Upper lobe of left lung (tissue), 4 donors: Measurements from ENCODE around the gene MARCHF9.

Experiments used
- POLR2A ChIP-seq, 4 donors: fragments of 450-650 bp; IDR thresholded peaks; one replicate each; pipeline ENCODE4 v1.5.1; 2016 to 2017; ENCODE audit warnings: antibody characterized with exemption in 4 of 4, mild to moderate bottlenecking in 2 of 4
- TF ChIP-seq, protein P1 (sequence below), 6 experiments: fragments of 450-650 bp in 4 of 6; fragments of 200-600 bp in 2 of 6; sonication (generic) in 2 of 6; IDR thresholded peaks; one replicate each; pipeline ENCODE4 v1.5.1; 2016 to 2019; ENCODE audit warnings: antibody characterized with exemption in 6 of 6

- TF ChIP-seq POLR2A (IDR thresholded peaks at IDR 0.05) = no peak
- TF ChIP-seq, protein P1, sequence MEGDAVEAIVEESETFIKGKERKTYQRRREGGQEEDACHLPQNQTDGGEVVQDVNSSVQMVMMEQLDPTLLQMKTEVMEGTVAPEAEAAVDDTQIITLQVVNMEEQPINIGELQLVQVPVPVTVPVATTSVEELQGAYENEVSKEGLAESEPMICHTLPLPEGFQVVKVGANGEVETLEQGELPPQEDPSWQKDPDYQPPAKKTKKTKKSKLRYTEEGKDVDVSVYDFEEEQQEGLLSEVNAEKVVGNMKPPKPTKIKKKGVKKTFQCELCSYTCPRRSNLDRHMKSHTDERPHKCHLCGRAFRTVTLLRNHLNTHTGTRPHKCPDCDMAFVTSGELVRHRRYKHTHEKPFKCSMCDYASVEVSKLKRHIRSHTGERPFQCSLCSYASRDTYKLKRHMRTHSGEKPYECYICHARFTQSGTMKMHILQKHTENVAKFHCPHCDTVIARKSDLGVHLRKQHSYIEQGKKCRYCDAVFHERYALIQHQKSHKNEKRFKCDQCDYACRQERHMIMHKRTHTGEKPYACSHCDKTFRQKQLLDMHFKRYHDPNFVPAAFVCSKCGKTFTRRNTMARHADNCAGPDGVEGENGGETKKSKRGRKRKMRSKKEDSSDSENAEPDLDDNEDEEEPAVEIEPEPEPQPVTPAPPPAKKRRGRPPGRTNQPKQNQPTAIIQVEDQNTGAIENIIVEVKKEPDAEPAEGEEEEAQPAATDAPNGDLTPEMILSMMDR (IDR thresholded peaks at IDR 0.05) = no peak
These were observed 13.5 kb upstream of the MARCHF9 start for GRCh38 chr12:57741413-57741789.
